IMR-90 (cell line): ENCODE data around the gene UBE2V1. TPM values are rescaled to one million over a fixed set of nuclear protein-coding genes. Genes with fewer than 3 reads are reported as not detected.

Experiments
- ATAC-seq: fragments of 200-7000 bp; cut with Tn5 transposase; 2 replicates; pipeline ENCODE4 v1.9.1; 2020; ENCODE audit warnings: low read depth, mild to moderate bottlenecking, moderate library complexity
- BruUV-seq: library from RNA; stranded (reverse); fragments of 400-500 nt; replicated peaks from 2 replicates; lab custom pipeline; 2021; lab: Mats Ljungman, UMichigan
- CTCF ChIA-PET: fragments of 300-600 bp; formaldehyde crosslinking; extraction: SDS; loops from one replicate; lab custom pipeline; 2021; ENCODE audit warnings: antibody characterized with exemption; lab: Yijun Ruan, JAX
- POLR2A ChIA-PET: fragments of 300-600 bp; sonication (Branson Sonifier 250); formaldehyde crosslinking; loops from one replicate; lab custom pipeline; 2022; ENCODE audit warnings: antibody characterized with exemption; ENCODE audit not compliant: unreplicated experiment; lab: Charles Lee
- DNase-seq: peaks from one replicate; pipeline ENCODE4 v3.0.0; 2013
- H2AFZ ChIP-seq: replicated peaks from 2 replicates; pipeline ENCODE3; 2013; ENCODE audit warnings: low read length, mild to moderate bottlenecking; ENCODE audit not compliant: poor library complexity
- H2AK5ac ChIP-seq: 2 replicates; pipeline ENCODE4 v1.6.1; 2013; ENCODE audit warnings: low read depth, low read length, inconsistent platforms
- H2AK9ac ChIP-seq: replicated peaks from 2 replicates; pipeline ENCODE3; 2013; ENCODE audit warnings: mild to moderate bottlenecking, low read depth, low read length, moderate library complexity; ENCODE audit not compliant: poor library complexity
- H2BK120ac ChIP-seq: 2 replicates; pipeline ENCODE4 v1.6.1; 2013; ENCODE audit warnings: low read depth, low read length, inconsistent platforms
- H2BK15ac ChIP-seq: 3 replicates; pipeline ENCODE4 v1.6.1; 2013; ENCODE audit warnings: low read depth, low read length, inconsistent platforms
- H2BK20ac ChIP-seq: 2 replicates; pipeline ENCODE4 v1.6.1; 2013; ENCODE audit warnings: low read depth, mild to moderate bottlenecking, inconsistent platforms, low read length, moderate library complexity
- H2BK5ac ChIP-seq: 2 replicates; pipeline ENCODE4 v1.6.1; 2013; ENCODE audit warnings: mild to moderate bottlenecking, low read depth, low read length, inconsistent platforms; ENCODE audit not compliant: poor library complexity, severe bottlenecking
- H3K14ac ChIP-seq: replicated peaks from 2 replicates; pipeline ENCODE4 v1.6.1; 2013; ENCODE audit warnings: low read depth, low read length, inconsistent platforms
- H3K18ac ChIP-seq: 2 replicates; pipeline ENCODE4 v1.6.1; 2013; ENCODE audit warnings: low read depth, low read length, control low read depth
- H3K23ac ChIP-seq: 2 replicates; pipeline ENCODE4 v1.6.1; 2013; ENCODE audit warnings: low read depth, low read length, inconsistent platforms
- H3K27ac ChIP-seq: 2 replicates; pipeline ENCODE4 v1.5.1; 2013; ENCODE audit warnings: mild to moderate bottlenecking, control low read depth, low read length; ENCODE audit not compliant: insufficient read depth
- H3K27me3 ChIP-seq: 2 replicates; pipeline ENCODE4 v1.6.1; 2013; ENCODE audit warnings: low read length; ENCODE audit not compliant: control insufficient read depth, insufficient read depth
- H3K36me3 ChIP-seq: 2 replicates; pipeline ENCODE4 v1.6.1; 2013; ENCODE audit warnings: low read length, mixed read lengths; ENCODE audit not compliant: control insufficient read depth, insufficient read depth
- H3K4ac ChIP-seq: 2 replicates; pipeline ENCODE4 v1.6.1; 2013; ENCODE audit warnings: low read depth, low read length, inconsistent platforms
- H3K4me1 ChIP-seq: 2 replicates; pipeline ENCODE4 v1.6.1; 2013; ENCODE audit warnings: low read length, mixed read lengths; ENCODE audit not compliant: control insufficient read depth, insufficient read depth
- H3K4me2 ChIP-seq: 2 replicates; pipeline ENCODE4 v1.6.1; 2013; ENCODE audit warnings: low read depth, mild to moderate bottlenecking, control low read depth, low read length, moderate library complexity
- H3K4me3 ChIP-seq: 2 replicates; pipeline ENCODE4 v1.5.1; 2013; ENCODE audit warnings: low read depth, mild to moderate bottlenecking, control low read depth, low read length, moderate library complexity; ENCODE audit not compliant: insufficient read depth
- H3K56ac ChIP-seq: 2 replicates; pipeline ENCODE4 v1.6.1; 2013; ENCODE audit warnings: low read length, inconsistent platforms; ENCODE audit not compliant: insufficient read depth; ENCODE audit errors: extremely low read depth
- H3K79me1 ChIP-seq, 2 experiments: 2 replicates each; pipeline ENCODE4 v1.6.1; 2013; ENCODE audit warnings: low read length in 2 of 2, inconsistent platforms in 1 of 2, low read depth in 1 of 2
- H3K9ac ChIP-seq: 2 replicates; pipeline ENCODE4 v1.6.1; 2013; ENCODE audit warnings: low read depth, low read length, control low read depth
- H3K9me1 ChIP-seq: 2 replicates; pipeline ENCODE4 v1.6.1; 2013; ENCODE audit warnings: low read length, inconsistent platforms; ENCODE audit not compliant: insufficient read depth
- H3K9me3 ChIP-seq: 2 replicates; pipeline ENCODE4 v1.6.1; 2013; ENCODE audit warnings: low read length; ENCODE audit not compliant: control insufficient read depth, insufficient read depth
- H4K20me1 ChIP-seq: 2 replicates; pipeline ENCODE4 v1.6.1; 2013; ENCODE audit warnings: low read length, inconsistent platforms; ENCODE audit not compliant: insufficient read depth
- H4K5ac ChIP-seq: 2 replicates; pipeline ENCODE4 v1.6.1; 2013; ENCODE audit warnings: mild to moderate bottlenecking, low read depth, low read length, control low read depth
- H4K8ac ChIP-seq, 2 experiments: 2 replicates each; pipeline ENCODE4 v1.6.1; 2013; ENCODE audit warnings: low read depth in 2 of 2, low read length in 2 of 2, control low read depth in 1 of 2, inconsistent platforms in 1 of 2
- H4K91ac ChIP-seq: 2 replicates; pipeline ENCODE4 v1.6.1; 2013; ENCODE audit warnings: low read depth, low read length, inconsistent platforms; ENCODE audit not compliant: insufficient read depth
- BHLHE40 ChIP-seq: fragments of 150-350 bp; IDR thresholded peaks from 2 replicates; pipeline ENCODE4 v1.6.1; 2016; ENCODE audit warnings: mild to moderate bottlenecking, low read depth, low read length
- CEBPB ChIP-seq: IDR thresholded peaks from 2 replicates; pipeline ENCODE4 v1.6.1; 2012; ENCODE audit warnings: low read depth, low read length, improper control_type of control experiment
- CHD1 ChIP-seq: IDR thresholded peaks from 2 replicates; pipeline ENCODE4 v1.6.1; 2012; ENCODE audit warnings: low read depth, low read length, improper control_type of control experiment
- FOS ChIP-seq: fragments of 150-350 bp; IDR thresholded peaks from 2 replicates; pipeline ENCODE4 v1.6.1; 2016; ENCODE audit warnings: low read depth, low read length
- NFE2L2 ChIP-seq: fragments of 150-350 bp; IDR thresholded peaks from 2 replicates; pipeline ENCODE4 v1.6.1; 2016; ENCODE audit warnings: low read depth, mild to moderate bottlenecking, low read length
- POLR2A ChIP-seq: IDR thresholded peaks from 2 replicates; pipeline ENCODE4 v1.6.1; 2012; ENCODE audit warnings: mild to moderate bottlenecking, low read depth, low read length
- RAD21 ChIP-seq: IDR thresholded peaks from 2 replicates; pipeline ENCODE4 v1.6.1; 2012; ENCODE audit warnings: low read length, improper control_type of control experiment
- RCOR1 ChIP-seq: IDR thresholded peaks from 2 replicates; pipeline ENCODE4 v1.6.1; 2012; ENCODE audit warnings: mild to moderate bottlenecking, low read length, improper control_type of control experiment; ENCODE audit not compliant: insufficient replicate concordance
- RFX5 ChIP-seq: IDR thresholded peaks from 2 replicates; pipeline ENCODE4 v1.8.0; 2012; ENCODE audit warnings: low read depth, mild to moderate bottlenecking, low read length, moderate library complexity
- SMC3 ChIP-seq: fragments of 150-350 bp; IDR thresholded peaks from 2 replicates; pipeline ENCODE4 v1.6.1; 2016; ENCODE audit warnings: low read depth, mild to moderate bottlenecking, antibody characterized with exemption, low read length, moderate library complexity
- WGBS, 2 experiments: methylation state at CpG; one replicate each; pipeline versions ENCODE4 v1.1.5 to v1.1.7; 2013; ENCODE audit warnings: missing lambda C conversion rate in 2 of 2; ENCODE audit not compliant: insufficient read length in 1 of 2; ENCODE audit errors: extremely low coverage in 2 of 2; 5-methylcytosine and 5-hydroxymethylcytosine counted together
- dilution Hi-C: fragments of 300-500 bp; cut with HindIII; formaldehyde crosslinking; loops from one replicate; pipeline ENCODE4 v1.14.3; 2018; ENCODE audit warnings: low sequenced_read_pairs; ENCODE audit not compliant: unreplicated experiment
- in situ Hi-C: fragments of 300-500 bp; cut with MboI; formaldehyde crosslinking; loops from 3 replicates; pipeline ENCODE4 v1.14.3; 2019; ENCODE audit warnings: low sequenced_read_pairs, inconsistent platforms, mixed read lengths
- intact Hi-C: fragments of 100-400 bp; cut with micrococcal nuclease; formaldehyde crosslinking; loops from 2 replicates; pipeline ENCODE4 v1.10.0; 2022
- polyA plus RNA-seq, 3 experiments: library from polyadenylated mRNA; depleted of rRNA; stranded (reverse); fragments of >200 nt; gene quantifications; 2 replicates each; pipeline ENCODE4 v1.2.3, GENCODE V29; 2012; ENCODE audit warnings: low replicate concordance in 1 of 3
- total RNA-seq: library from RNA; depleted of rRNA; stranded (reverse); fragments of >200 nt; gene quantifications from 2 replicates; pipeline ENCODE4 v1.2.3, GENCODE V29; 2012
- TF ChIP-seq, protein P1 (sequence below): fragments of 150-350 bp; IDR thresholded peaks from 2 replicates; pipeline ENCODE4 v1.6.1; 2017; ENCODE audit warnings: mild to moderate bottlenecking, antibody characterized with exemption, low read length, low read depth
- TF ChIP-seq, protein P2 (sequence below): conservative IDR thresholded peaks from 2 replicates; pipeline ENCODE4 v1.5.1; 2012; ENCODE audit warnings: mild to moderate bottlenecking, low read depth, low read length, improper control_type of control experiment
- TF ChIP-seq, protein P3 (sequence below): fragments of 150-350 bp; IDR thresholded peaks from 2 replicates; pipeline ENCODE4 v1.6.1; 2016; ENCODE audit warnings: low read depth, mild to moderate bottlenecking, low read length, moderate library complexity, borderline replicate concordance

The UBE2V1 gene
- total and polyA plus RNA-seq, 2 of the 4 experiments (the other 2 are of a cell fraction): 20.1 to 138 TPM

DNA sequence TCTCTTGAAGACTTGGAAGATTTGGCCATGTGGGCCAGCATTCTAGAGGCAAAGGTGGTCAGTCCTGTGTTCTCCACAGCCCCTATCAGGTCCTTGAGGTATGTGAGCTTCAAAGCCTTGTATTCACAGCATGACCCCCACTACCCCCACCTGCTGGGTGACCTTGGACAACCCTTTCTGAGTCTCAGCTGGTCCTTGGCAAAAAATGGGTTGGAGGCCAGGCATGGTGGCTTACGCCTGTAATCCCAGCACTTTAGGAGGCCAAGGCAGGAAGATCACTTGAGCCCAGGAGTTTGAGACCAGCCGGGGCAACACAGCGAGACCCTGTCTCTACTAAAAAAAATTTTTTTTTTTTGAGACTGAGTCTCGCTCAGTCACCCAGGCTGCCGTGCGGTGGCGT, 42.6 kb downstream of the UBE2V1 start (continued):
- TF ChIP-seq, protein P1, sequence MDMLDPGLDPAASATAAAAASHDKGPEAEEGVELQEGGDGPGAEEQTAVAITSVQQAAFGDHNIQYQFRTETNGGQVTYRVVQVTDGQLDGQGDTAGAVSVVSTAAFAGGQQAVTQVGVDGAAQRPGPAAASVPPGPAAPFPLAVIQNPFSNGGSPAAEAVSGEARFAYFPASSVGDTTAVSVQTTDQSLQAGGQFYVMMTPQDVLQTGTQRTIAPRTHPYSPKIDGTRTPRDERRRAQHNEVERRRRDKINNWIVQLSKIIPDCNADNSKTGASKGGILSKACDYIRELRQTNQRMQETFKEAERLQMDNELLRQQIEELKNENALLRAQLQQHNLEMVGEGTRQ: no peak
- no peak for TF ChIP-seq SMC3
- no peak for TF ChIP-seq CEBPB
- no peak for TF ChIP-seq RCOR1

DNA sequence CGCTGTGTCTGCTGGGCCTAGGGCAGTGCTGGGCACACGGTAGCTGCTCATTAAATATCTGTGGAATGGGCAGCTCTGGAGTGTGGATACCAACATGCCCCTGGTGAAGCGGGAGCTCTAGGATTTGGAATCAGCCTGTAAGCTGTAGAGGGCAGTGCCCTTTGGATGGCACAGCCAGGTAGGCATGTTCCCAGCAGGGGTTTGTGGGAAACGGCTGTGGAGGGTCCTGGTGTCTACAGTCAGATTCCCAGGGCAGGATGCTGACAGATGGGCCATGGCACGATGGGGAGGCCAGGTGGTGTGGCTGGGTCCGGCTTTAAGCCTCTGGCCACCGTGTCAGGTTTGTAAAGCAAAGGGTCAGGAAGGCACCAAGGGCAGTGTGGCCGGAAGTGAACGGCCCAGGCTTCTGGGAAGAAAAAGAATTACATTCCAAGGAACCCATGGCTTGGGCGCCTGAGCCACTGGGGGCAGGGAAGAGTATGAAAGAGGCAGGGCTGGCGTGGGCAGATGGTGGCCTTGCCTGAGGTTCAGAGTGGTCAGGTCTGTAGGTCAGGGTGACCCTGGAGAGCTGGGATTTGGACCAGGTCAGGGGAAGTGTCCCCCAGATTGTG, 44.8 kb downstream of the UBE2V1 start:
- H4K5ac ChIP-seq: no peak overlapping the region
- H3K79me1 ChIP-seq: no peaks in the 10 kb centered on the region; a peak in 1 of 4 replicates
- H2AFZ ChIP-seq: peak overlapping the region; percentile 56
- peaks cover 2% of the 10 kb centered on the region; the same call in 1 of the 2 replicates for H3K4me1 ChIP-seq
- 66% methylated on average over 8 of the region's 11 CpGs; no CpG with 5 or more reads in 1 of the 2 experiments for WGBS, 2 experiments
- H3K9me3 ChIP-seq: no peaks in the 10 kb centered on the region
- ATAC-seq (no peak), DNase-seq (no peak)
- H3K36me3 ChIP-seq: no peaks in the 10 kb centered on the region
- H3K56ac ChIP-seq: no peak overlapping the region
- no peak overlapping the region for H3K18ac ChIP-seq
- no peak overlapping the region for H2BK15ac ChIP-seq
- H2BK5ac ChIP-seq: no peak overlapping the region
- no peak overlapping the region for H3K9ac ChIP-seq
- H2BK120ac ChIP-seq: 0 out of 2 replicates have a peak overlapping the region, but pooled peaks have one; percentile 4
- H4K8ac ChIP-seq: no peak overlapping the region
- 0 out of 2 replicates have a peak overlapping the region, but pooled peaks have one; percentile 29 for H2BK20ac ChIP-seq
- H3K27ac ChIP-seq: no peak overlapping the region
- H2AK5ac ChIP-seq: no peak overlapping the region; the same call in 1 of the 2 replicates
- H3K4me2 ChIP-seq: no peak overlapping the region
- no peak overlapping the region for H3K14ac ChIP-seq
- no peaks in the 10 kb centered on the region for H3K27me3 ChIP-seq
- POLR2A ChIA-PET: no interaction called here
- dilution Hi-C loops (no loop called here), in situ Hi-C loops (no loop called here), intact Hi-C loops (no loop called here)
- BruUV-seq: no TSS peak
- no peak overlapping the region for H3K4me3 ChIP-seq
- H4K20me1 ChIP-seq: no peaks in the 10 kb centered on the region
- H2AK9ac ChIP-seq: peak overlapping the region; percentile 63
- no peaks in the 10 kb centered on the region for H3K9me1 ChIP-seq
- no peak overlapping the region for H3K23ac ChIP-seq
- CTCF ChIA-PET: interaction anchor here (0.7 kb wide), 1 partner anchor 89 kb away, joined by 3 read pairs; no protein-coding TSS in a partner anchor
- H4K91ac ChIP-seq: no peak overlapping the region
- peak overlapping the region; percentile 61 for H3K4ac ChIP-seq
- TF ChIP-seq RAD21: no peak
- TF ChIP-seq NFE2L2: no peak
- no peak for TF ChIP-seq CHD1
- TF ChIP-seq, protein P2, sequence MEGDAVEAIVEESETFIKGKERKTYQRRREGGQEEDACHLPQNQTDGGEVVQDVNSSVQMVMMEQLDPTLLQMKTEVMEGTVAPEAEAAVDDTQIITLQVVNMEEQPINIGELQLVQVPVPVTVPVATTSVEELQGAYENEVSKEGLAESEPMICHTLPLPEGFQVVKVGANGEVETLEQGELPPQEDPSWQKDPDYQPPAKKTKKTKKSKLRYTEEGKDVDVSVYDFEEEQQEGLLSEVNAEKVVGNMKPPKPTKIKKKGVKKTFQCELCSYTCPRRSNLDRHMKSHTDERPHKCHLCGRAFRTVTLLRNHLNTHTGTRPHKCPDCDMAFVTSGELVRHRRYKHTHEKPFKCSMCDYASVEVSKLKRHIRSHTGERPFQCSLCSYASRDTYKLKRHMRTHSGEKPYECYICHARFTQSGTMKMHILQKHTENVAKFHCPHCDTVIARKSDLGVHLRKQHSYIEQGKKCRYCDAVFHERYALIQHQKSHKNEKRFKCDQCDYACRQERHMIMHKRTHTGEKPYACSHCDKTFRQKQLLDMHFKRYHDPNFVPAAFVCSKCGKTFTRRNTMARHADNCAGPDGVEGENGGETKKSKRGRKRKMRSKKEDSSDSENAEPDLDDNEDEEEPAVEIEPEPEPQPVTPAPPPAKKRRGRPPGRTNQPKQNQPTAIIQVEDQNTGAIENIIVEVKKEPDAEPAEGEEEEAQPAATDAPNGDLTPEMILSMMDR: no peak
- no peak for TF ChIP-seq RFX5
- no peak for TF ChIP-seq RCOR1
- TF ChIP-seq POLR2A: no peak
- TF ChIP-seq, protein P3, sequence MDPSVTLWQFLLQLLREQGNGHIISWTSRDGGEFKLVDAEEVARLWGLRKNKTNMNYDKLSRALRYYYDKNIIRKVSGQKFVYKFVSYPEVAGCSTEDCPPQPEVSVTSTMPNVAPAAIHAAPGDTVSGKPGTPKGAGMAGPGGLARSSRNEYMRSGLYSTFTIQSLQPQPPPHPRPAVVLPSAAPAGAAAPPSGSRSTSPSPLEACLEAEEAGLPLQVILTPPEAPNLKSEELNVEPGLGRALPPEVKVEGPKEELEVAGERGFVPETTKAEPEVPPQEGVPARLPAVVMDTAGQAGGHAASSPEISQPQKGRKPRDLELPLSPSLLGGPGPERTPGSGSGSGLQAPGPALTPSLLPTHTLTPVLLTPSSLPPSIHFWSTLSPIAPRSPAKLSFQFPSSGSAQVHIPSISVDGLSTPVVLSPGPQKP: no peak
- no peak for TF ChIP-seq BHLHE40
- TF ChIP-seq CEBPB: no peak
- TF ChIP-seq FOS: no peak
